Epithelial cell of proximal tubule (primary cell): ENCODE data around the gene ZNF524. TPM values are rescaled to one million over a fixed set of nuclear protein-coding genes. Genes with fewer than 3 reads are reported as not detected.

Experiments used
- DNase-seq: peaks from one replicate; pipeline ENCODE4 v3.0.0-alpha.2; 2011; ENCODE audit warnings: low read depth
- H3K4me3 ChIP-seq: 2 replicates; pipeline ENCODE4 v1.5.1; 2011; ENCODE audit warnings: low read depth, mild to moderate bottlenecking, low read length
- total RNA-seq: library from RNA; depleted of rRNA; stranded (reverse); fragments of >200 nt; gene quantifications from 2 replicates; pipeline ENCODE4 v1.2.3, GENCODE V29; 2015
- TF ChIP-seq, protein P1 (sequence below): conservative IDR thresholded peaks from 2 replicates; pipeline ENCODE4 v1.5.1; 2012; ENCODE audit warnings: low read depth, mild to moderate bottlenecking, low read length

Gene ZNF524
- total RNA-seq, 1 donor from 2014 or later: 18.0 TPM

DNA sequence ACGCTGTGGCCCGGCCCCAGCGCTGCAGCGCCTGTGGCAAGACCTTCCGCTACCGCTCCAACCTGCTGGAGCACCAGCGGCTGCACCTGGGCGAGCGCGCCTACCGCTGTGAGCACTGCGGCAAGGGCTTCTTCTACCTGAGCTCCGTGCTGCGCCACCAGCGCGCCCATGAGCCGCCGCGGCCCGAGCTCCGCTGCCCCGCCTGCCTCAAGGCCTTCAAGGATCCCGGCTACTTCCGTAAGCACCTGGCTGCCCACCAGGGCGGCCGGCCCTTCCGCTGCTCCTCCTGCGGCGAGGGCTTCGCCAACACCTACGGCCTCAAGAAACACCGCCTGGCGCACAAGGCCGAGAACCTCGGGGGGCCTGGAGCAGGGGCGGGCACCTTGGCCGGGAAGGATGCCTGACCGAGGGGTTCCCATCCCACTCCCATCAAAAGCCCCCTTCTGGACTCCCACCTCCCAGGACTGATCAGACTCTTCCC is 16.3 kb downstream of the ZNF524 start:
- TF ChIP-seq, protein P1, sequence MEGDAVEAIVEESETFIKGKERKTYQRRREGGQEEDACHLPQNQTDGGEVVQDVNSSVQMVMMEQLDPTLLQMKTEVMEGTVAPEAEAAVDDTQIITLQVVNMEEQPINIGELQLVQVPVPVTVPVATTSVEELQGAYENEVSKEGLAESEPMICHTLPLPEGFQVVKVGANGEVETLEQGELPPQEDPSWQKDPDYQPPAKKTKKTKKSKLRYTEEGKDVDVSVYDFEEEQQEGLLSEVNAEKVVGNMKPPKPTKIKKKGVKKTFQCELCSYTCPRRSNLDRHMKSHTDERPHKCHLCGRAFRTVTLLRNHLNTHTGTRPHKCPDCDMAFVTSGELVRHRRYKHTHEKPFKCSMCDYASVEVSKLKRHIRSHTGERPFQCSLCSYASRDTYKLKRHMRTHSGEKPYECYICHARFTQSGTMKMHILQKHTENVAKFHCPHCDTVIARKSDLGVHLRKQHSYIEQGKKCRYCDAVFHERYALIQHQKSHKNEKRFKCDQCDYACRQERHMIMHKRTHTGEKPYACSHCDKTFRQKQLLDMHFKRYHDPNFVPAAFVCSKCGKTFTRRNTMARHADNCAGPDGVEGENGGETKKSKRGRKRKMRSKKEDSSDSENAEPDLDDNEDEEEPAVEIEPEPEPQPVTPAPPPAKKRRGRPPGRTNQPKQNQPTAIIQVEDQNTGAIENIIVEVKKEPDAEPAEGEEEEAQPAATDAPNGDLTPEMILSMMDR: no peak
- H3K4me3 ChIP-seq: no peak overlapping the region
- DNase-seq: no peak

DNA sequence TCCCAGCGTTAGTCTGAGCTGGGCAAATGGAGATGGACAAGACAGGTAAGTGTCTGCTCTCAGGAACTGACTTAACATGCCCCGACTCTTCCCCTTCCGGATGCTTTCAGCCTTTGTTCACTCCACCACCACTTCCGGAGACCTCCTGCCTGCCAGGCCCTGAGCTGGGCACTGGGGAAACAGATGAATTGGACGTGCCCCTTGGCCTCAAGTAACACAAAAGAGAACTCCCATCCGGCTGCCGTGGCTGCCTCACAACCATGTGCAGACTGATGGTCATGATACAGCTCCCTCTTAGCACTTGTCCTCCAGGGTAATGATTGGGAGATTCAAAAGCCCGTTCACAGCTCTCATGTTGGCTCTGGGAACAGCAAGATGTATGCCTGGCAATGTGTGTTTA is 17.3 kb downstream of the ZNF524 start:
- TF ChIP-seq, protein P1: no peak
- H3K4me3 ChIP-seq: no peak overlapping the region
- DNase-seq: no peak

DNA sequence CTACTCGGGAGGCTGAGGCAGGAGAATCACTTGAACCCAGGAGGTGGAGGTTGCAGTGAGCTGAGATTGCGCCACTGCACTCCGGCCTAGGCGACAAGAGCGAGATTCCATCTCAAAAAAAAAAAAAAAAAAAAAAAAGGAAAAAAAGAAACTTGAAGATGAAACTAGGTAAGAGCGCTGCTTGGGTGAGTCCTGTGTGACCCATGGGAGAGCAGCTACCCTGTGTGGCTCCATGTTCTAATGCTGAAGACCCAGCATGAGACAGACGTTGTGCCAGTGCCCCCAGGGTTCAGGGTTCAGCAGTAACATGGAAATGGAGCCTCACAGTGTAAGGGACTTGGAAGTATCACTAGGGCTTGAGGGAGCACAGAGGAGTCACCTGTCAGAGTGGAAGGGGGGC is 18.3 kb downstream of the ZNF524 start:
- no peak overlapping the region for H3K4me3 ChIP-seq
- TF ChIP-seq, protein P1: no peak
- no peak for DNase-seq

DNA sequence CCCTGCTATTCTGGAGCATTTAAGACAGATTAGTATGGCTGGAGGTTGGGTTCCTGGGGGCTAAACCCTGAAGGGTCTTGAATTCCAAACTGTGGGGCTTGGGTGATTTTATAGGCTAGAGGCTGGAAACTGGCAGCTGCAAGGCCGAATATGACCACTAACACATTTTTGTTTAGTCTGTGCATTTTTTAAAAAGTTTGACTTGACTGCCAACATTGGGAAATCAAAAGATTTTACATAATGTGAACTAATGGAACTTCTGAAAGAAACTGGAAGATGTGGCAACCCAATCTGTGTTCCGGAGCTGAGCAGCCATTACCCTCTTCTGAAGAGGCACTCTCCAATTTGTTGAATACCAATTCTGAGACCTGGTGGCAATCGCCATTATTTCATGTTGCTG is 19.2 kb downstream of the ZNF524 start:
- no peak overlapping the region for H3K4me3 ChIP-seq
- no peak for DNase-seq
- TF ChIP-seq, protein P1: no peak

DNA sequence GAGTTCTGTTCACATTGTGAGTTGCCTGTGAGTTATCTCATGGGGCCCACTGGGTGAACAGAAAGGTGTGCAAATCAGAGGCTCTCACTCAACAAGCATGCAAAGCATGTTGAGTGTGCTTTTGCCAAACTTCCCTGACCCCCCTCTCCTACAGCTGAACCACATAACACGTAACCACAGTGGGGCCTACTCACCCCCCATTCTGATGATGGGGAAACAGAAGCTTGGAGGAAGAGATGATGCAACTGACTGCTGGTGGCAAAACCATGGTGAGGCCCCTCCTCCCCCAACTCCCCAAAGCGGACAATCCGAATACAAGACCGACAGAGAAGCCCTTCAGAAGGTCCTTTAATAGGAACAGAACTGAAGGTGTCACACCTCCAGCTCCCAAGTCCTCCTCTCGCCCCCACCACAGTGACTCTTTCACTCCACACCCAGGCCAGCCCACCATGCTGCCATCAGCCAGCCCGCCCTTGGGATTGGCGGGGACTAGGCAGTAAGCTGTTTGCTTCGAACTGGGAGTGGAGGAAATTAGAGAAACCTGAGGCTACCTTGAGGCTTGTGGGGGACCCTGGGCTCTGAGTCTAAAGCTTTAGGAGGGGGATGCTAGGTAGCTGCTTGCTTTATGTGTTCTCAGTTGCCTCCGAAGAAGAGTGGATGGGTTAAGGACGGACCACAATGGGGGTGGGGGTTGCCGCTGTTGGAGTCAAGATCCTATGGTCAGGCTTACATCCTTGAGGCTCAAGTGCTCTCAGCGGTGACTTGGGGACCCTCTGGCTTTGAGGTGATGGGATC is 20.5 kb downstream of the ZNF524 start:
- TF ChIP-seq, protein P1: no peak
- no peak overlapping the region for H3K4me3 ChIP-seq
- no peak for DNase-seq

DNA sequence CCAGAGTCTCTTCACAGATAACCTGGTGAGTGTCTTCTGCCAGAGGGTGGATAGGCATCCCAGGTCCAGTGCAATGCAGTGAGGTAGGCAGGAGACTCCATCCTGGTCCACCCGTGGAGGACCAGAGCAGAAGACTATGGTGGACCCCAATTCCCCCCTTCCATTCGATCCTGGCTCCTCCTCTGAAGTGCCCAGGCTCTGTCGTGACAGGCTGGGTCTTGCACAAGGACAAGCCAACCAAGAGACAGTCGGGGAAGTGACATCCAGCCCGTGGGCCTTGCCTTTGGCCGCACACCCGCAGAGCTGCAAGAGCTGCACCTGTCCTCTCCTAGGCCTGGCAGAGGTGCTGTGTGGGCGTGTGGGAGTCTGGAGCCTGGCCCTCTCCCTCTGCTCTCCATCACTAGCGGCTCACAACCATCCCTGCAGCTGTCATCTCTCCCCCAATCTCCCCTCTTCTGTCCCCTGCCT is 21.2 kb downstream of the ZNF524 start:
- no peak overlapping the region for H3K4me3 ChIP-seq
- DNase-seq: no peak
- TF ChIP-seq, protein P1: no peak
